Activated naive CD8-positive, alpha-beta T cell (primary cell): ENCODE results near the gene FXR2.
"Not testable (repeated sequence)": the region's sequence is repeated elsewhere in the genome, so short reads cannot be mapped to it uniquely, and the experiment has no call there.

Experiments used
- H3K27ac Mint-ChIP-seq: one replicate; pipeline ENCODE4 v1.8.0; 2021; ENCODE audit warnings: mixed read lengths
- H3K27me3 Mint-ChIP-seq: one replicate; pipeline ENCODE4 v1.8.0; 2021; ENCODE audit warnings: mixed read lengths
- H3K36me3 Mint-ChIP-seq: one replicate; pipeline ENCODE4 v1.8.0; 2021; ENCODE audit warnings: mixed read lengths
- H3K4me1 Mint-ChIP-seq: one replicate; pipeline ENCODE4 v1.8.0; 2021; ENCODE audit warnings: low read depth, mixed read lengths
- H3K4me3 Mint-ChIP-seq: one replicate; pipeline ENCODE4 v1.8.0; 2021; ENCODE audit warnings: mild to moderate bottlenecking, mixed read lengths
- H3K9me3 Mint-ChIP-seq: one replicate; pipeline ENCODE4 v1.8.0; 2021; ENCODE audit warnings: low read depth, mixed read lengths

FXR2 gene

DNA sequence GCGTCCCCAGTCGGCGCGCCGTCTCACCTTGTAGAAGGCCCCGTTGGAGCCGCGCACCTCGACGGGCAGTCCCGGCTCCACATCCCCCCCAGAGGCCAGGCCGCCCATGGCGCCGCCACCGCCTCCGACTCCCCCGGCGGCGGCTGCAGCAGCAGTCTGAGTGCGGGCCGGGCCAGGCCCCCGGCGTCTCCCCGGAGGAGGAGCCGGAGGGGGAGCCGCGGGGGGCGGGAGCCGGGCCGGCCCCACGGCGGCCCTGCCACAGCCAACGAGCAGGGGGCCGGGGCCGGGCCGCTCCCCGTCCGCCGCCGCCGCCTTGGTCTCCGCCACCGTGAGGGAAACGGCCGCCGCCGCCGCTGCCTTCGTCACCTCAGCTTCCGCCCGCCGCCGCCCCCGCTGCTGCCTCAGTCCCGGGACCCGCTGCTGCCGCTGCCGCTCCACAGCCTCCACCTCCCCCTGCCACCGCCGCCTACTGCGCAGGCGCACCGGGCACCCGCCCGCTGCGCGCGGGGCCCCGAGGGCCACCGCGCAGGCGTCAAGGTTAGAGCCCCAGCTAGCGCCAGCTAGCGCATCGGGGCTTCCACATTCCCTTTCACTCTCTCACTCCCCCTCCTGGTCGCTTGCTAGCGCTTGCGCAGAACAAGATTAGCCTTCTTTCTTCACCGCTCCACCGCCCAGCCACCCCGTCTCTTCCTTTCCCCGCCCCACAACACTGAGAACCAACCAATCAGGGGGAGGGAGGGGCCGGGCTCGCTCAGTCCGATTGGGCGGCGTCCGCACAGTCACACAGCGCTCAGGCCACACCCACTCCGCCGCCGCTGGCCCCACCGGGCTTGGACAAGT, at the start of gene FXR2:
TSS of gene FXR2 (minus strand) at position 473 of the 840 bp plus-strand sequence. CDS start at position 108, 365 bp downstream.
- H3K27ac Mint-ChIP-seq: peak within 1 kb of the TSS; percentile 92
- H3K27me3 Mint-ChIP-seq: no peaks in the 10 kb centered on the region
- H3K4me1 Mint-ChIP-seq: peaks cover 33% of the 10 kb centered on the region
- peaks cover 3% of the 10 kb centered on the region for H3K36me3 Mint-ChIP-seq
- H3K4me3 Mint-ChIP-seq: peak within 1 kb of the TSS; percentile 95
- H3K9me3 Mint-ChIP-seq: no peaks in the 10 kb centered on the region

DNA sequence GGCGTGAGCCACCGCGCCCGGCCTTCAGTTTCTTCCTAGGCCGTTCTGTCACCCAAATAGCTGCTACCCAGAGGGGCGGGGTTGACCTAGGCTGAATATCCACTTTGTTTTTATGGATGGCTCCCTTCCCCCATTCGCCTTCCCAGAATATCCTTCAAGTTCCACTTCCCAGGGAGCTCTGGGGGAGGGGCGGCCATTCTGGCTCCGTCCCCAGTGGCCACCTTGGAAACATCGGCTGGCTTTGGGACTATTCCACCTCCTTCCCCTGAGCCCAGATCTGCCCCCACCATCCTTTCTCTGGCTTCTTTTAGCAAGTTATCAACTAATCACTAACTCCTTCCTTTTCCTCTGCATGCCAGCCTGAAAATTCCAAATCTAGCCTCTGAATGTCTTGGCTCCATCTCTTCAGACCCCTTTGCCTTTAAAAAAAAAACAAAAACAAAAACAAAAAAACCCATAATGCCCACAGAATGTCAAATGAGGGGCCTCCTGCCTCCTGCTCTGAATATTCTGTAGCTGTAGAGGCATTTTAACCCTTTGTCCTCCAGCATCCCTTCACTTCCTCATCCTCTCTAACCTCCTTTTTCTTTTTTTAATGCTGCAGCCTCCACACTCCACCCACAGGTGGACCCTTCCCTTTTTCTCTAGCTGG, 42.4 kb upstream of the FXR2 start:
- H3K27me3 Mint-ChIP-seq: no peaks in the 10 kb centered on the region
- H3K4me1 Mint-ChIP-seq: no peaks in the 10 kb centered on the region
- H3K9me3 Mint-ChIP-seq: no peaks in the 10 kb centered on the region
- no peaks in the 10 kb centered on the region for H3K36me3 Mint-ChIP-seq
- no peak overlapping the region for H3K27ac Mint-ChIP-seq
- no peak overlapping the region for H3K4me3 Mint-ChIP-seq

DNA sequence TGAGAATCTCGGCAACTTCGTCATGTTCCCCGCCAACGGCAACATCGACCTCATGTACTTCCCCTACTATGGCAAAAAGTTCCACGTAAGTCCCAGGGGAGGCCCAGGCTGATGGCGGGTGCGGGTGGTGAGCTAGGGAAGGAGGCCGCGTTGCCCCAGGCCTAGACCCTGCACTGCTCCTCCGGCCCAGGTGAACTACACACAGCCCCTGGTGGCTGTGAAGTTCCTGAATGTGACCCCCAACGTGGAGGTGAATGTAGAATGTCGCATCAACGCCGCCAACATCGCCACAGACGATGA, 40.8 kb upstream of the FXR2 start:
- Mint-ChIP-seq H3K27me3 (no peaks in the 10 kb centered on the region), H3K36me3 (no peaks in the 10 kb centered on the region), H3K27ac (no peak overlapping the region), H3K4me1 (peaks cover 6% of the 10 kb centered on the region), H3K9me3 (no peaks in the 10 kb centered on the region), H3K4me3 (no peak overlapping the region)

DNA sequence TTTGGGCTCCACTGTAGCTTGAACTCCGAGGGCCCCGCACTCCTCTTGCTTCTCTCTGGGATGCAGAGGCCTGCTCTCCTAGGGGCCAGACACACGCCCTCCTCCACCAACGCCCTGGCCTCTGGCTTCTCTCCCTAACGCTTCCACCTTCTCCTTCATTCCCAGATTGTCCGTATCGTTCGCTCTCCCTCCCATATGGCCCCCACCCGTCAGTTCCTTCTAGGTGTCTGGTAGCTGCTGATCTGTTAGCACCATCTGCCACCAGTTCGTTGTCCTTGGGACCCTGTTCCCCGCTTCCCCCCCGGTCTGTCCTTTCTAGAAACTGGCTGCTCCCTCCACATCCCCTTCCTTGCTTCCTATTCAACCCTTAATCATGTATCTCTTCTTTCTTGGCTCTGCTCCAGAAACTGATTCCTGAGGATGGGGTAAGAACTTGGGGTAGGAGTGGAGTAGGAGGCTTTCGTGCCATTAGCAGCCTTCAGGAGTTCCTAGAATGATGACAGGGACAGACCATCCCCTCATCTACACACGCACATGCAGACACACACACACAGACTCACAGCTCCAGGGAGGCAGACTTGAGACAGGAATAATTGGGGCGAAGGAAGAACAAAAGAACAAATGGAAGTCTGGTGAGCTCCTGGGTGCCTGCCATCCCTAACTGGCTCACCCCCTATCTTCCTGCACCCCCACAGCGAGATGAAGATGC, 40.3 kb upstream of the FXR2 start:
- no peaks in the 10 kb centered on the region for H3K36me3 Mint-ChIP-seq
- no peaks in the 10 kb centered on the region for H3K27me3 Mint-ChIP-seq
- H3K4me3 Mint-ChIP-seq: no peak overlapping the region
- H3K27ac Mint-ChIP-seq: no peak overlapping the region
- H3K9me3 Mint-ChIP-seq: no peaks in the 10 kb centered on the region
- H3K4me1 Mint-ChIP-seq: peaks cover 11% of the 10 kb centered on the region

DNA sequence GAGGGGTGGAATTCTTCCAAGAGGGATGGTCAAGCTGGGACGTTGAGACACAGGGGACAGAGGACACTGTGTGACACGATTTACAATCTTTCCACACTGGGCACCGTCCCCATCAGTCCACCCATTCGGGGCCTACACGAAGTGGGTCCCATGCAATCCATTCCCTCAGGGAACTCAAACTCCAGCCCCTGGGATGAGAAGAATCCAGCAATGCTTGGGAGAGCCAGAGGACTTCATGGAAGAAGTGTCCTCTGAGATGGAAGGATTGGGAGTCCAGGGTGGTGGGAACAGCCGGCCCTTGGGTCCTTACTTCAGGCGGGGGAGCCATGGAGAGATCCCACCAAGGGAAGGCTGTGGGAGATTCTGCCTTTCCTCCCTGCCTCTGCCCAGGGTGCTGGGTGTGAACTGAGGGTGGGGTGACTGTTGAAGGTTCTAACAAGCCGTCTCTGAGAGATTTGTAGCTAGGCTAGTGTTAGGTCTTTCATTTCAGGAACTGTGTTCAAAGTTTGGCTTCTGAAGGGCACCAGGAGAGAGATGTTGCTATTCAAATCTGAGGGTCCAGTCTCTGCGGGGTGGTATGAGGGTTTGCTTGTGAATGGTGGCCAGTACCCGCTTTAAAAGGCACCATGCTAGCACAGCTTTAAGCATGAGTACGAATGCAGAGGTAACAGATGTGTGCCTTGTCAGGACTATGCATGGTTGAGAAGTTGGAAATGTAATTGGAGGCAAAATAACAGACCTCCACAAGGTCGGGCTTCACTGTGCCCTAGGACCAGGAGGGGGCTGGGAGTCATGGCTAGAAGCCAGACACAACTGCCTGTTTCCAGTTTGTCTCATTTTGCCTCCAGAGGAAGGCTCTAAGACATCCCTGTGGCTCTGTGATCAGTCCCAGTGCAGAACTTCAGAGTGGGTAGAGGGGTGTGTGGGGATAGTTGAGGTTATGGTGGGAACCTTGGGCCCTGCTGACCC, 38.0 kb upstream of the FXR2 start:
- H3K9me3 Mint-ChIP-seq: no peaks in the 10 kb centered on the region
- no peaks in the 10 kb centered on the region for H3K36me3 Mint-ChIP-seq
- H3K4me1 Mint-ChIP-seq: peaks cover 14% of the 10 kb centered on the region
- no peak overlapping the region for H3K27ac Mint-ChIP-seq
- H3K27me3 Mint-ChIP-seq: no peaks in the 10 kb centered on the region
- peak overlapping the region; percentile 59 for H3K4me3 Mint-ChIP-seq

DNA sequence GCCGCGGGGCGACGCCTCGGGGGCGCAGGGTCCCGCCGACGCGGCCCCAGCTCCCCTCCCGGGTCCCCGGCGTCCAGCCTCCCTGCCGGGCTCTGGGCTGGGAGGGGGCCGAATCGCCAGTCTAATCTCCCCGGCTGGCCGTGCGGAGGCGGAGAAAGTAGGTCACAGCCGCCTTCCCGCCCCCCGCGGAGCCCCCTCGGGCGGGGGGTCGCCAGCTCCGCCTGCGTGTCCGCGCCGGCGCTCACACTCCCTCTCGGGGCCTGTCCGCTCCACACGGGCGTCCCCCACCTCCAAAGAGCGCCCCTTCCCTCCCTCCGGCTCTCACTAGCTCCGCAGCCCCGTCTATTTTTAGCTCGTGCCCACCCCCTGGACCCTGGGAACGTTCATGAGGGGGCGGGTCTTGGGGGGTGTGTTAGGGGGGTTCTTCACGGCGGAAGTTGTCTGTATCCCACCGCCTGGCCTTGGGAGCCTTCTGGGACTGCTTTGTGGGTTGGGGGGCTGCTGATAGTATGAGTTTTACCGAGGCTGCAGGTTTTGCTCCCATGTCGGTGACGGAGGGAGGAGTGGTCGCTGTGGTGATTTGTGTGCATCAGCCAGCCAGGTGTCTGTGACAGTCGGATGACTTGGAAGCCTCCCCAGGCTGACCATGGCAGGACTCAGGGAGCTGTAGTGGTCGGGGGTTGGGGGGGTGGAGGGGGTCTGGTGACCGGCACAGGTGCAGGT, 37.1 kb upstream of the FXR2 start:
- H3K27ac Mint-ChIP-seq: no peak overlapping the region

DNA sequence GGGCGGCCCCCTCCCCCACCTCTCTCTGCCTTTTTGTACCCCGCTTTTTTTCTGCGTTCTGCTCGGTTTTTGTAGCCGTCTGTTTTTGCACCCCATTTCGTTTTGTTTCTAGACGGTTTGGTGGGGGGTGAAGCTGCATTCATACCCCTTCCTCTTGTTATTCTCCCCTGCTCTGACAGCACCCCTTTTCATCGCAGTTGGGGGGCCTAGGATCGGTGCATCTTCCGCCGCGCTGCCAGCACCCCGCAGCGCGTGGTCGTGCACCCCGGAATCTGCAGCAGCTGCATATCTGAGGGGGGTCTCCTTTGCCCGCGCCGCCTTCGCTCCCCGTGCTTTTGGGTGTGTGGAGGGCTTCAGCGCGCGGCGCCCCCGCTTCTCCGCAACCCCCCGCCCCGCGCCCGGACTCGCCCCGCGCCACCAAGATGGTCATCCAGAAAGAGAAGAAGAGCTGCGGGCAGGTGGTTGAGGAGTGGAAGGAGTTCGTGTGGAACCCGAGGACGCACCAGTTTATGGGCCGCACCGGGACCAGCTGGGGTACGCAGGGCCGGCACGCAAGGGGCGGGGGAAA, 36.5 kb upstream of the FXR2 start:
- Mint-ChIP-seq H3K27ac (no peak overlapping the region), H3K36me3 (peaks cover under 1% of the 10 kb centered on the region), H3K4me1 (peaks cover 14% of the 10 kb centered on the region), H3K27me3 (peaks cover 2% of the 10 kb centered on the region), H3K9me3 (no peaks in the 10 kb centered on the region), H3K4me3 (peak overlapping the region; percentile 85)

More for the DNA sequence above, 37.1 kb upstream of the FXR2 start:
- Mint-ChIP-seq H3K36me3 (no peaks in the 10 kb centered on the region), H3K9me3 (no peaks in the 10 kb centered on the region), H3K27me3 (no peaks in the 10 kb centered on the region), H3K4me1 (peaks cover 14% of the 10 kb centered on the region), H3K4me3 (peak overlapping the region; percentile 85)

DNA sequence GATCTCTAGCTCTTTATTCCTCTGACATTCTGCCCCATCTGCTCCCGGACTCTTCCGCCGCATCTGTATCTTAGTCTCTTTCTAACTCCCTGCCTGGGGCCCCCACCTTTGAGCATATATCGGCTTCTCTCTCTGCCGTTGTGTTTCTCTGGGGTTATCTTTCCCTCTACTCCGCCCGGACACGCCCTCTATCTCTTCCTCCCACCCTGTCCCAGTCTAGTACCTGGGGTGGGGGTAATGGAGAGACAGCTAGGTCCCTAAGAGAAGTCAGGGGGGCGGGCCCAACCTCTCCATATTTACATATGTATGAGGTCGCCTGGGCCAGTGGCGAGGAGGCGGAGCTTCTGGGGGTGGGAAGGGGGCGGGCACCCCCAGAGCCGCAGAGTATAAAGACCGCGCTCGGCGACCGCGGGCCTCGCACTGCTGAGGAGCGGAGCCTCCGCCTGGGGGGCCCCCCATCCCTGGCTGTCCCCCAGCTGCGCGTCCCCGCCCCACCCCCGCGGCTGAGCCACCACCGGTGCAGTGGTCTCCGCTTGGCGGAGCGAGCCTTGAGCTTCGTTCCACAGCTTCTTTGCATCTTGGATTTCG, 35.9 kb upstream of the FXR2 start, which contains the start of gene ATP1B2:
TSS of gene ATP1B2 (plus strand) at position 418 of the 588 bp plus-strand sequence. CDS start 593 bp downstream, outside the sequence.
- no peak within 1 kb of the TSS for H3K27ac Mint-ChIP-seq
- H3K27me3 Mint-ChIP-seq: peaks cover 4% of the 10 kb centered on the region
- no peaks in the 10 kb centered on the region for H3K9me3 Mint-ChIP-seq
- peaks cover 14% of the 10 kb centered on the region for H3K4me1 Mint-ChIP-seq
- H3K36me3 Mint-ChIP-seq: peaks cover 2% of the 10 kb centered on the region
- peak within 1 kb of the TSS; percentile 92 for H3K4me3 Mint-ChIP-seq

DNA sequence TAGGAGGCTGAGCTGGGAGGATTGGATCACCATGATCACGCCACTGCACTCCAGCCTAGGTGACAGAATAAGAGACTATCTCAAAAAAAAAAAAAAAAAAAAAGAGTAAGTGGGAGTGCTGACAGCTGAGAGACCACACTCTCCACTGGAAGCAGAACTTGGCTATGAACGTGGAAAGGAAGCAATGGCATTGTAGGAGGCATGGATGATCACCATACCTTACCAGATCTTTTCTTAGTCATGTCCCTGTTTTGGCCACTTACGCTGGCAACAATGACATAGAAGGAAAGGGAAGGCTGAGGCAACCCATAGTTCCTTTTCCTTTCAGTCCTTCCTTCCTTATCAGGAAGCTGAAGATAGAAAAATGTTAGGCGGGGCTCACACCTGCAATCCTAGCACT, 32.3 kb upstream of the FXR2 start:
- Mint-ChIP-seq H3K27ac (no peak overlapping the region), H3K36me3 (peaks cover 2% of the 10 kb centered on the region), H3K4me3 (no peak overlapping the region), H3K9me3 (no peaks in the 10 kb centered on the region), H3K4me1 (peaks cover 14% of the 10 kb centered on the region), H3K27me3 (peaks cover 7% of the 10 kb centered on the region)

DNA sequence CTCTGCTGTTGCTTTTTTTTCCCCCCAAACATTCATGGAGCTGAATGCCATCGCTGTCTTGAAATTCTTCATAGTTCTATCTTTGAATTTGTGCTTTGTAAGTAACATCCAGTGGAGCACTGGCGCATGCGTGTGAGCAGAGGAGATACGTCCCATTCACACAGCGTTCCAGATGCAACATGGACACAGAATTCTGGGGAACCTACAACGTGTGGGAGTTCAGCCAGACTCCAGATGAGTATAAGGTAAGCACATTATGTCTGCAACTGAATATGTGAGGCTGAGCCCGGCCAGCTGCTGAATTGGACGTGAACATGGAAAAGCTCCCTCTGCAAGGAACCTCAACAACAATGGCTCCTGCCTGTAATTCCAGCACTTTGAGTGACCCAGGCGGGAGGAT, 31.8 kb upstream of the FXR2 start:
- Mint-ChIP-seq H3K4me3 (no peak overlapping the region), H3K9me3 (no peaks in the 10 kb centered on the region), H3K27me3 (peaks cover 7% of the 10 kb centered on the region), H3K4me1 (peaks cover 18% of the 10 kb centered on the region), H3K27ac (no peak overlapping the region), H3K36me3 (peaks cover 2% of the 10 kb centered on the region)

DNA sequence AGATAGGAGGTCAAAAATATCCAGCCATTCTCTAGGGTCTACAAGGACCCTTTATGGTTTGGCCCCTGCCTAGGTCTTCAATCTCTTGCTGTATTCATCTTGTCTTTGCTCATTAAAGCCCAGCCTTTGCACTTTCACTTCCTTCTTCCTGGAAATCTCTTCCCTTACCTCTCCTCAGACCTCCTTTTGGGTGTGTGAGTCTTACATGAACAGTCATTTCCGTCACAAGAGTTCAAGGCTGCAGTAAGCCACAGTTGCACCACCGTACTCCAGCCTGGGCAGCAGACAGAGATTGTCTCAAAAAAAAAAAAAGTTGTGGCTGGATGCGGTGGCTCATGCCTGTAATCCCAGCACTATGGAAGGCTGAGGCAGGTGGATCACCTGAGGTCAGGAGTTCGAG, 30.1 kb upstream of the FXR2 start:
- H3K27me3 Mint-ChIP-seq: peaks cover 7% of the 10 kb centered on the region
- H3K27ac Mint-ChIP-seq: no peak overlapping the region
- H3K36me3 Mint-ChIP-seq: peaks cover 2% of the 10 kb centered on the region
- H3K9me3 Mint-ChIP-seq: no peaks in the 10 kb centered on the region
- H3K4me3 Mint-ChIP-seq: no peak overlapping the region
- peaks cover 4% of the 10 kb centered on the region for H3K4me1 Mint-ChIP-seq

DNA sequence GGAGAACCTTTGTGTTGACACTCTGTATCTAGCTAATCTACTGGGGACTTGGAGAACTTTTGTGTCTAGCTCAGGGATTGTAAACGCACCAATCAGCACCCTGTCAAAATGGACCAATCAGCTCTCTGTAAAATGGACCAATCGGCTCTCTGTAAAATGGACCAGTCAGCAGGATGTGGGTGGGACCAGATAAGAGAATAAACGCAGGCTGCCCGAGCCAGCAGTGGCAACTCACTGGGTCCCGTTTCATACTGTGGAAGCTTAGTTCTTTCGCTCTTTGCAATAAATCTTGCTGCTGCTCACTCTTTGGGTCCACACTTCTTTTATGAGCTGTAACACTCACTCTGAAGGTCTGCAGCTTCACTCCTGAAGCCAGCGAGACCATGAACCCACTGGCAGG, 26.9 kb upstream of the FXR2 start:
- H3K27ac Mint-ChIP-seq, H3K36me3 Mint-ChIP-seq: not testable (repeated sequence)
- H3K4me3 Mint-ChIP-seq: peak overlapping the region; percentile 42

DNA sequence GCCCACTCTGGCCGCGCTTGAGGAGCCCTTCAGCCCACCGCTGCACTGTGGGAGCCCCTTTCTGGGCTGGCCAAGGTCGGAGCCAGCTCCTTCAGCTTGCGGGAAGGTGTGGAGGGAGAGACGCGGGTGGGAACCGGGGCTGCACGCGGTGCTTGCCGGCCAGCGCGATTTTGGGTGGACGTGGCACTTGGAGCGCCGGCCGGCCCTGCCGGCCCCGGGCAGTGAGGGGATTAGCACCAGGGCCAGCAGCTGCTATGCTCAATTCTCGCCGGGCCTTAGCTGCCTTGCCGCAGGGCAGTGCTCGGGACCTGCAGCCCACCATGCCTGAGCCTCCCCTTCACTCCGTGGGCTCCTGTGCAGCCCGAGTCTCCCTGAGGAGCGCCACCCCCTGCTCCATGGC, 26.1 kb upstream of the FXR2 start:
- no peak overlapping the region for H3K4me3 Mint-ChIP-seq
- no peaks in the 10 kb centered on the region for H3K9me3 Mint-ChIP-seq
- H3K27ac Mint-ChIP-seq: no peak overlapping the region
- peaks cover 4% of the 10 kb centered on the region for H3K4me1 Mint-ChIP-seq
- no peaks in the 10 kb centered on the region for H3K36me3 Mint-ChIP-seq
- peaks cover 3% of the 10 kb centered on the region for H3K27me3 Mint-ChIP-seq

More for the DNA sequence above, 26.9 kb upstream of the FXR2 start:
- not testable (repeated sequence) for H3K9me3 Mint-ChIP-seq, H3K4me1 Mint-ChIP-seq, H3K27me3 Mint-ChIP-seq
